HepG2 (cell line): Measurements from ENCODE around the gene PSMD4. TPM values are rescaled to one million over a fixed set of nuclear protein-coding genes. Genes with fewer than 3 reads are reported as not detected.

Source experiments
- CAMTA2 ChIP-seq: sonication (generic); formaldehyde crosslinking; IDR thresholded peaks from 2 replicates; pipeline ENCODE4 v1.4.0; 2020; ENCODE audit warnings: mild to moderate bottlenecking, missing genetic modification reagents, borderline replicate concordance
- CSRNP2 ChIP-seq: sonication (generic); formaldehyde crosslinking; conservative IDR thresholded peaks from 2 replicates; pipeline ENCODE4 v1.8.0; 2022; ENCODE audit warnings: low read depth, missing genetic modification reagents
- GABPB1 ChIP-seq: IDR thresholded peaks from 2 replicates; pipeline ENCODE4 v1.6.1; 2016; ENCODE audit warnings: mild to moderate bottlenecking, missing genetic modification reagents, moderate library complexity, missing compliant biosample characterization
- GZF1 ChIP-seq: sonication (generic); formaldehyde crosslinking; IDR thresholded peaks from 2 replicates; pipeline ENCODE4 v1.5.1; 2020; ENCODE audit warnings: mild to moderate bottlenecking, missing genetic modification reagents
- HMG20A ChIP-seq: IDR thresholded peaks from 2 replicates; pipeline ENCODE4 v1.6.1; 2016; ENCODE audit warnings: borderline replicate concordance
- KLF6 ChIP-seq: IDR thresholded peaks from 2 replicates; pipeline ENCODE4 v1.8.0; 2016; ENCODE audit warnings: missing biosample characterization, missing genetic modification reagents
- SNAPC4 ChIP-seq: sonication (generic); formaldehyde crosslinking; IDR thresholded peaks from 2 replicates; pipeline ENCODE4 v1.4.0; 2020; ENCODE audit warnings: mild to moderate bottlenecking, missing genetic modification reagents
- SP5 ChIP-seq: IDR thresholded peaks from 2 replicates; pipeline ENCODE4 v1.6.1; 2016; ENCODE audit warnings: low read depth, borderline replicate concordance
- SRSF9 ChIP-seq: fragments of 200-400 bp; formaldehyde crosslinking; IDR thresholded peaks from 2 replicates; pipeline ENCODE4 v1.6.1; 2018; ENCODE audit warnings: borderline replicate concordance, mild to moderate bottlenecking, low read depth, low read length; ENCODE audit not compliant: insufficient read depth, poor library complexity, severe bottlenecking
- XBP1 ChIP-seq: sonication (generic); formaldehyde crosslinking; IDR thresholded peaks from 2 replicates; pipeline ENCODE4 v1.5.0; 2020; ENCODE audit warnings: missing genetic modification reagents
- ZFP91 ChIP-seq: sonication (generic); formaldehyde crosslinking; IDR thresholded peaks from 2 replicates; pipeline ENCODE4 v1.9.0; 2022; ENCODE audit warnings: missing genetic modification reagents, mild to moderate bottlenecking, borderline replicate concordance
- ZNF276 ChIP-seq: sonication (generic); formaldehyde crosslinking; IDR thresholded peaks from 2 replicates; pipeline ENCODE4 v1.4.0; 2020; ENCODE audit warnings: mild to moderate bottlenecking, low read depth, missing genetic modification reagents
- ZNF513 ChIP-seq: sonication (generic); formaldehyde crosslinking; conservative IDR thresholded peaks from 2 replicates; pipeline ENCODE4 v1.5.0; 2020; ENCODE audit warnings: missing genetic modification reagents
- ZNF552 ChIP-seq: sonication (generic); formaldehyde crosslinking; IDR thresholded peaks from 2 replicates; pipeline ENCODE4 v1.9.0; 2022; ENCODE audit warnings: missing genetic modification reagents, mild to moderate bottlenecking, borderline replicate concordance
- ZNF558 ChIP-seq: sonication (generic); formaldehyde crosslinking; IDR thresholded peaks from 2 replicates; pipeline ENCODE4 v1.9.0; 2022; ENCODE audit warnings: mild to moderate bottlenecking, missing genetic modification reagents, borderline replicate concordance
- ZNF891 ChIP-seq: sonication (generic); formaldehyde crosslinking; IDR thresholded peaks from 2 replicates; pipeline ENCODE4 v1.5.0; 2020; ENCODE audit warnings: mild to moderate bottlenecking, missing genetic modification reagents
- polyA plus RNA-seq, 8 experiments: library from polyadenylated mRNA; depleted of rRNA in 3 of 8; stranded (reverse) in 7 of 8; unstranded in 1 of 8; fragments of >200 nt; fragmentation: Illumina TruSeq in 4 of 8; extraction: Trizol in 4 of 8; gene quantifications; 2 replicates each; pipeline versions ENCODE4 v1.2.1 to v1.2.3, GENCODE V29; 2011 to 2016; ENCODE audit warnings: low read depth in 4 of 8, missing spikeins in 1 of 8, mixed read lengths in 1 of 8; ENCODE audit not compliant: insufficient read depth in 1 of 8
- total RNA-seq, 5 experiments: library from RNA; depleted of rRNA; stranded (reverse); fragments of >200 nt; fragmentation: Illumina TruSeq; extraction: Trizol; gene quantifications; 2 replicates each; pipeline ENCODE4 v1.2.3, GENCODE V29; 2016; ENCODE audit warnings: low read depth in 1 of 5

The PSMD4 gene
- total and polyA plus RNA-seq, 2 of the 13 experiments (the other 11 are each of a cell fraction or from before 2014, with no cell fraction given) = 194 to 243 TPM

GRCh38 chr1:151281225-151281968 lies 26.9 kb downstream of the PSMD4 start (continued):
- TF ChIP-seq ZNF513 (no peak), KLF6 (CRISPR knock-in tag) (no peak), XBP1 (CRISPR knock-in tag) (no peak), CSRNP2 (CRISPR knock-in tag) (no peak), SRSF9 (no peak), SNAPC4 (CRISPR knock-in tag) (no peak), SP5 (peak; percentile 84), ZNF558 (CRISPR knock-in tag) (peak; percentile 80; the same call in 1 of the 2 replicates), GABPB1 (CRISPR knock-in tag) (peak; percentile 92), GZF1 (CRISPR knock-in tag) (no peak), ZNF552 (CRISPR knock-in tag) (peak; percentile 89; the same call in 1 of the 2 replicates), ZFP91 (CRISPR knock-in tag) (peak; percentile 94), ZNF276 (CRISPR knock-in tag) (peak; percentile 20; the same call in 1 of the 2 replicates), CAMTA2 (CRISPR knock-in tag) (no peak; the same call in 1 of the 2 replicates), ZNF891 (CRISPR knock-in tag) (peak; percentile 82; the same call in 1 of the 2 replicates), HMG20A (CRISPR knock-in tag) (no peak)
